Activated B cell treated with CpG ODN at 0.5 μM for 24 hours (primary cell): Measurements from ENCODE around the gene CACNA2D3. TPM values are rescaled to one million over a fixed set of nuclear protein-coding genes. Genes with fewer than 3 reads are reported as not detected.

Experiments used
- ATAC-seq: fragments of 200-7000 bp; cut with Tn5 transposase; one replicate; pipeline ENCODE4 v1.10.0; 2021; ENCODE audit warnings: low read depth, mild to moderate bottlenecking, moderate library complexity
- CTCF ChIA-PET: fragments of 350-600 bp; sonication (Branson Sonifier 250); formaldehyde crosslinking; loops from one replicate; lab custom pipeline; 2021; ENCODE audit warnings: antibody characterized with exemption; lab: Charles Lee
- POLR2A ChIA-PET: fragments of 350-600 bp; sonication (Branson Sonifier 250); formaldehyde crosslinking; loops from one replicate; lab custom pipeline; 2021; ENCODE audit warnings: antibody characterized with exemption; lab: Charles Lee
- DNase-seq: peaks from one replicate; pipeline ENCODE4 v3.0.0; 2022
- H3K27ac Mint-ChIP-seq: one replicate; pipeline ENCODE4 v1.8.0; 2020; ENCODE audit warnings: mixed read lengths
- H3K27me3 Mint-ChIP-seq: one replicate; pipeline ENCODE4 v1.8.0; 2021; ENCODE audit warnings: mixed read lengths
- H3K36me3 Mint-ChIP-seq: one replicate; pipeline ENCODE4 v1.8.0; 2021; ENCODE audit warnings: low read depth, mixed read lengths
- H3K4me1 Mint-ChIP-seq: one replicate; pipeline ENCODE4 v1.8.0; 2021; ENCODE audit warnings: mixed read lengths
- H3K4me3 Mint-ChIP-seq: one replicate; pipeline ENCODE4 v1.8.0; 2020; ENCODE audit warnings: mild to moderate bottlenecking, mixed read lengths
- H3K9me3 Mint-ChIP-seq: one replicate; pipeline ENCODE4 v1.8.0; 2020; ENCODE audit warnings: mixed read lengths
- CTCF ChIP-seq: fragments of 200-600 bp; IDR thresholded peaks from one replicate; pipeline ENCODE4 v1.8.0; 2022; ENCODE audit warnings: antibody characterized with exemption, mild to moderate bottlenecking
- intact Hi-C: fragments of 100-400 bp; cut with micrococcal nuclease; formaldehyde crosslinking; loops from one replicate; pipeline ENCODE4 v1.15.1; 2024
- total RNA-seq: library from RNA; stranded (reverse); gene quantifications from 2 replicates; pipeline ENCODE4 v1.2.3, GENCODE V29; 2022

The CACNA2D3 gene
- total RNA-seq, 1 donor from 2014 or later = not detected

- H3K9me3 Mint-ChIP-seq = peaks cover 9% of the 10 kb centered on the region
- intact Hi-C loops = no loop called here
- no peak overlapping the region for H3K4me3 Mint-ChIP-seq
- no peaks in the 10 kb centered on the region for H3K36me3 Mint-ChIP-seq
- H3K27me3 Mint-ChIP-seq = no peaks in the 10 kb centered on the region
- TF ChIP-seq CTCF = no peak
- ChIA-PET POLR2A (no interaction called here), CTCF (no interaction called here)
- no peak overlapping the region for H3K27ac Mint-ChIP-seq
- ATAC-seq (no peak), DNase-seq (no peak)
- no peaks in the 10 kb centered on the region for H3K4me1 Mint-ChIP-seq
These were observed 407.7 kb downstream of the CACNA2D3 start for GRCh38 chr3:54530091-54530490.

DNA sequence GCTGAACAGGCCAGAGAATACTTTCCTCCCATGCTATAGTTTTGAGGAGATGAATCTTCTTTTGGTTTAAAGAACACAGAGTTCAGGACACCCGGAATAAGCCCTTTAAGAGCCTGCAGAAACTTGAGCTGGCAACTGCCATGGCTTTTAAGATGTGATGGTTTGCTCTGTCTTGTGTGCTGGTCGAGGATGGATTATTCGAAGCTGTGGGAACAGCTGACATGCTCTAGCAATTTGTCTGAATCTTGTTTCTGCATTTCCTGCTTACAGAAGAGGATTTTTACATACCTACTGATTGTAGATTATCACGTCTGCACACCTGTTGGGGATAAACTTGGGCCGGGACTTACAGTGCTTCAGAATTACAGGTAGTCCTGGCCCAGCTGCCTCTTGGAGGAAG, 408.6 kb downstream of the CACNA2D3 start:
- Mint-ChIP-seq H3K9me3 (peaks cover 3% of the 10 kb centered on the region), H3K36me3 (no peaks in the 10 kb centered on the region), H3K27me3 (no peaks in the 10 kb centered on the region), H3K4me1 (no peaks in the 10 kb centered on the region), H3K27ac (no peak overlapping the region), H3K4me3 (no peak overlapping the region)
- intact Hi-C loops = no loop called here
- POLR2A ChIA-PET = no interaction called here
- CTCF ChIA-PET = no interaction called here
- ATAC-seq (no peak), DNase-seq (no peak)
- no peak for TF ChIP-seq CTCF

DNA sequence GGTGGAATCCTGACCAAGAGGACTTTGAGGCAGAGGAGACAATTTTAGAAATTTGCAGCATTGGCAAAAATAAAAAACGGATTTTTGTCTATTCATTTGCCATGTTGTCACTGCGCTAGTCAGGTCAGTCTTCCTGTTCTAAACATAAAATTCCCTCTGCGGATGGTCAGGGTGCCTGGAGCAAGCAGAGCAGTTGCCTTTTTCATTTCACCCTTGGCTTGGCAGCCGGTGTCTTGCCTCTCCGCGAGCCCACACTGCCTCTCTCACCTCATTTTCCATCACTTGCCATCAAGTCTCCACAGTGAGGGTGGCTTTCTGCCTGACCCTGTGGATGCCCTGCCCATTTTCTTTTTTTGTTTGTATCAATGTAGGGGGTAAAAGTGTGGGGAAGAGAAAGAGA, 409.4 kb downstream of the CACNA2D3 start:
- Mint-ChIP-seq H3K9me3 (peaks cover 3% of the 10 kb centered on the region), H3K4me1 (no peaks in the 10 kb centered on the region), H3K4me3 (no peak overlapping the region), H3K27ac (no peak overlapping the region), H3K27me3 (no peaks in the 10 kb centered on the region), H3K36me3 (no peaks in the 10 kb centered on the region)
- CTCF ChIA-PET = no interaction called here
- POLR2A ChIA-PET = no interaction called here
- intact Hi-C loops = no loop called here
- no peak for ATAC-seq
- DNase-seq = no peak
- no peak for TF ChIP-seq CTCF

DNA sequence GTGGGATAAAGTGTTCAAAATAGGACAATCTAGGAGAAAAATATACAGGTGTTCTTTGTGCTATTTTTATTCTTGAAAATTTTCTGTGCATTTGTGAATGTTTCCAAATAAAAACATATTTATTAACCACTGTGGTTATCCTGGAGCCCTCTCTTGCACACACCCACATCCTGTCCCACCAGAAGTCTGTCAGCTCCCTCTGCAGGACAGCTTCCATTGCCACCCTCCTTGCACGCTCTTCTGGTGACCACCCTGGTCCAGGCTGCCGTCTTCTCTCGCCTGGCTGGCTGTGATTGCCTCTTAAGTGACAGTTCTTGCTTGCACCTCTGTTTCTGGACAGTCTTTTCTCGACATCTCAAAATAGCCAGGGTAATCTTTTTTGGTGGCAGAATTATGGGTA, 411.5 kb downstream of the CACNA2D3 start:
- Mint-ChIP-seq H3K4me1 (no peaks in the 10 kb centered on the region), H3K36me3 (no peaks in the 10 kb centered on the region), H3K4me3 (no peak overlapping the region), H3K27me3 (no peaks in the 10 kb centered on the region), H3K27ac (no peak overlapping the region), H3K9me3 (no peaks in the 10 kb centered on the region)
- POLR2A ChIA-PET = no interaction called here
- intact Hi-C loops = no loop called here
- DNase-seq (no peak), ATAC-seq (no peak)
- CTCF ChIA-PET = no interaction called here
- TF ChIP-seq CTCF = no peak

DNA sequence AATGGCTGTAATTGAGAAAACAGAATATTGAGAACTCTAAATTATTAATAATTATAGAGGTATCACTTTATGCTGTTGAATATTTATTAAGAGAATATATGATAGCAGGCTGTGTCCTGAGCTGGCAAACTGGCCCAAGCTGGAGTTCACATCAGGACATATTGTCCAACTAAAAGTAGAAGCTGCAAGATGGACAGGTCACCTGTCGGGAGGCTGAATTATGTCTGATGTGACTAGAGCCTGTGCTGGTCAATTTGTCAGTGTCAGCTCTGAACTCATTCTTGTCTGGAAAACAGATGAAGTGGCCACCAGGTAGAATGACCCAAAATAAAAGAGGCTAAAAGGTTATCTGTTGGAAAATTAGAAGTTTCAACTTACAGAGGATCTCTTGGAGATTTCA, 413.3 kb downstream of the CACNA2D3 start:
- intact Hi-C loops = no loop called here
- DNase-seq = no peak
- no peaks in the 10 kb centered on the region for H3K9me3 Mint-ChIP-seq
- ChIA-PET CTCF (no interaction called here), POLR2A (no interaction called here)
- no peaks in the 10 kb centered on the region for H3K4me1 Mint-ChIP-seq
- TF ChIP-seq CTCF = no peak
- H3K27me3 Mint-ChIP-seq = no peaks in the 10 kb centered on the region
- ATAC-seq = no peak
- H3K36me3 Mint-ChIP-seq = no peaks in the 10 kb centered on the region
- no peak overlapping the region for H3K4me3 Mint-ChIP-seq
- H3K27ac Mint-ChIP-seq = no peak overlapping the region
